ENCODE data around the gene ABCG5. TPM values are rescaled to one million over a fixed set of nuclear protein-coding genes. Genes with fewer than 3 reads are reported as not detected.

ABCG5 gene
- total RNA-seq, 1 donor from 2014 or later = not detected

DNA sequence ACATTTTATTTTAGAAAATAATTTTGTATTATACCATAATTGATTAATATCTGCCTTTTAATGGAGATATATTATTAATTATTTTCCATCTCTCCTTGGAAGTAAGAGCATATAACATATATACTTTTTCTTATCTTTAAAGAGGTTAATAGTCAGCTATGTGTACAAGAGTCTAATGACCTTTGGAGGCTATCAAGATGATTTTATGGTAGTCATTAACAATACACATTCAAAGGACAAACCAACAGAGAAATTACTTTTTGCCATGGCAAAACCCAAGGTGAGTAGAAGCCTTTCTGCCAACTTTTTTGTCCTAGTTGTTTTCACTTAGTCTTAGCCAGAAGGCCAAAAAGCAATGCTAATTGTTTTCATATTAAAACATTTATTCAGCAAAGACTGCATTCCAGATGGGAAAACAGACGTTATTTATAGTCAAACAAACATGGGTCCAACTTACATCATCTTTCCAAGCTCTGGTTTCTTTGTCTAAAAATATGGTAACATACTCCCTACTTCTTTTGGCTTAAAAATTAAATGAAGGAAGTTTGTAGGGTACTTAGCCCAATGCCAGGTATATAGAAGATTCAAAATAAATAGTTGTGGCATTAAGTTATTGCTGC, 74.4 kb downstream of the ABCG5 start:
- TF ChIP-seq, protein P1, sequence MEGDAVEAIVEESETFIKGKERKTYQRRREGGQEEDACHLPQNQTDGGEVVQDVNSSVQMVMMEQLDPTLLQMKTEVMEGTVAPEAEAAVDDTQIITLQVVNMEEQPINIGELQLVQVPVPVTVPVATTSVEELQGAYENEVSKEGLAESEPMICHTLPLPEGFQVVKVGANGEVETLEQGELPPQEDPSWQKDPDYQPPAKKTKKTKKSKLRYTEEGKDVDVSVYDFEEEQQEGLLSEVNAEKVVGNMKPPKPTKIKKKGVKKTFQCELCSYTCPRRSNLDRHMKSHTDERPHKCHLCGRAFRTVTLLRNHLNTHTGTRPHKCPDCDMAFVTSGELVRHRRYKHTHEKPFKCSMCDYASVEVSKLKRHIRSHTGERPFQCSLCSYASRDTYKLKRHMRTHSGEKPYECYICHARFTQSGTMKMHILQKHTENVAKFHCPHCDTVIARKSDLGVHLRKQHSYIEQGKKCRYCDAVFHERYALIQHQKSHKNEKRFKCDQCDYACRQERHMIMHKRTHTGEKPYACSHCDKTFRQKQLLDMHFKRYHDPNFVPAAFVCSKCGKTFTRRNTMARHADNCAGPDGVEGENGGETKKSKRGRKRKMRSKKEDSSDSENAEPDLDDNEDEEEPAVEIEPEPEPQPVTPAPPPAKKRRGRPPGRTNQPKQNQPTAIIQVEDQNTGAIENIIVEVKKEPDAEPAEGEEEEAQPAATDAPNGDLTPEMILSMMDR (IDR thresholded peaks at IDR 0.05; ENCODE audit: insufficient read depth, low read length, severe bottlenecking) = no peak
- FAIRE-seq (no peak), DNase-seq (ENCODE audit: low read depth) (no peak)
- no peaks in the 10 kb centered on the region for H3K36me3 ChIP-seq (ENCODE audit: control insufficient read depth, insufficient read depth, low read length)
- H3K27me3 ChIP-seq (ENCODE audit: control insufficient read depth, insufficient read depth, low read length) = no peaks in the 10 kb centered on the region
- no peak overlapping the region for H3K4me3 ChIP-seq (ENCODE audit: low read depth, low read length)

DNA sequence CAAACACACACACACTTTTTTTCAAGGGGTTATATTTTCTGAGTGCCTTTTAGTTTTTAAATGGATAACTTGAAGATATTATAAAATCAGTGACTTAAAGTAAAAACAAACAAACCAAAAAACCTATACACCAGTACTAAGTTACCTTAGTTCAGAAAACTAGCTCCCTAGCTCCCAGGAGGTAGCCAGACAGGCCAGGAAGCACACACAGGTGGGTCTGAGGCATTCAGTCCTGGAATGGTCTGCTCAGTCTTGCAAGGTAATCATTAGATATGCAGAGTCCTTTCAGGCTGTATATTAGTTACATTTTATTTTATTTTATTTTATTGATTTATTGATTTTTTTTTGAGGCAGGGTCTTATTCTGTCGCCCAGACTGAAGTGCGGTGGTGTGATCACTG, 75.5 kb downstream of the ABCG5 start:
- no peaks in the 10 kb centered on the region for H3K36me3 ChIP-seq (ENCODE audit: control insufficient read depth, insufficient read depth, low read length)
- H3K27me3 ChIP-seq (ENCODE audit: control insufficient read depth, insufficient read depth, low read length) = no peaks in the 10 kb centered on the region
- TF ChIP-seq, protein P1 (IDR thresholded peaks at IDR 0.05; ENCODE audit: insufficient read depth, low read length, severe bottlenecking) = no peak
- FAIRE-seq (no peak), DNase-seq (ENCODE audit: low read depth) (no peak)
- no peak overlapping the region for H3K4me3 ChIP-seq (ENCODE audit: low read depth, low read length)

Other genes with a start within 250 kb of the ABCG5 start
- 22.1 and 25.8 TPM in 2 replicates for gene THADA, start 242.8 kb downstream of the ABCG5 start, total RNA-seq
- gene PLEKHH2, start 201.6 kb downstream of the ABCG5 start, total RNA-seq = 1.8 and 4.5 TPM in 2 replicates
- not detected in 2 replicates for gene C1GALT1C1L, start 162.4 kb downstream of the ABCG5 start, total RNA-seq
- 8.2 and 12.4 TPM in 2 replicates for gene DYNC2LI1, start 64.8 kb downstream of the ABCG5 start, total RNA-seq
- under 0.01 TPM in 1 of 2 replicates, not detected in the other for gene ABCG8, start 132 bp upstream of the ABCG5 start, total RNA-seq
- gene LRPPRC, start 157.2 kb upstream of the ABCG5 start, total RNA-seq = 50.4 and 70.3 TPM in 2 replicates